AG04449 (cell line): ENCODE results near the gene TRPM8.
"Not testable (repeated sequence)": the region's sequence is repeated elsewhere in the genome, so short reads cannot be mapped to it uniquely, and the experiment has no call there.

Experiments used
- CTCF ChIA-PET: fragments of 350-600 bp; formaldehyde crosslinking; extraction: SDS; loops from one replicate; lab custom pipeline; 2021; ENCODE audit warnings: antibody characterized with exemption; lab: Yijun Ruan, JAX
- POLR2A ChIA-PET: fragments of 400-600, 350-600 bp; formaldehyde crosslinking; extraction: SDS; loops from one replicate; lab custom pipeline; 2020; ENCODE audit warnings: antibody characterized with exemption, inconsistent platforms; lab: Yijun Ruan, JAX
- DNase-seq: peaks from one replicate; pipeline ENCODE4 v3.0.0-alpha.2; 2010; ENCODE audit warnings: low read depth, low spot score
- H3K4me3 ChIP-seq: 2 replicates; pipeline ENCODE4 v1.5.1; 2011; ENCODE audit warnings: low read depth, mild to moderate bottlenecking, control low read depth, low read length
- CTCF ChIP-seq: IDR thresholded peaks from one replicate; pipeline ENCODE4 v1.5.1; 2011; ENCODE audit warnings: mild to moderate bottlenecking, moderate library complexity, low read length, control low read depth, inconsistent platforms; ENCODE audit not compliant: insufficient read depth; ENCODE audit errors: missing control alignments

TRPM8 gene

GRCh38 chr2:233952335-233952734, 35.2 kb downstream of the TRPM8 start:
- POLR2A ChIA-PET = no interaction called here
- CTCF ChIA-PET = interaction anchor here (1.5 kb wide), 1 partner anchor 593 kb away, joined by 4 read pairs; no protein-coding TSS in a partner anchor
- no peak overlapping the region for H3K4me3 ChIP-seq
- no peak for TF ChIP-seq CTCF
- DNase-seq = no peak

- POLR2A ChIA-PET = no interaction called here
- TF ChIP-seq CTCF = no peak
- DNase-seq = no peak
- H3K4me3 ChIP-seq = no peak overlapping the region
- CTCF ChIA-PET = interaction anchor here (1.5 to 1.7 kb wide), 2 partner anchors 11 to 592 kb away, joined by 4 to 10 read pairs; no protein-coding TSS in a partner anchor
Measured at GRCh38 chr2:233953087-233953801, 36.1 kb downstream of the TRPM8 start.

- POLR2A ChIA-PET = no interaction called here
- CTCF ChIA-PET = no interaction called here
- no peak for DNase-seq
- no peak for TF ChIP-seq CTCF
- H3K4me3 ChIP-seq = no peak overlapping the region
Measured at GRCh38 chr2:233960203-233960602, 43.0 kb downstream of the TRPM8 start.

GRCh38 chr2:233961905-233962304, 44.7 kb downstream of the TRPM8 start:
- DNase-seq = no peak
- H3K4me3 ChIP-seq = no peak overlapping the region
- POLR2A ChIA-PET = no interaction called here
- CTCF ChIA-PET = interaction anchor here (1.2 to 2.1 kb wide), 2 partner anchors 15 to 583 kb away, joined by 4 read pairs; no protein-coding TSS in a partner anchor
- TF ChIP-seq CTCF = no peak

- ChIA-PET POLR2A (interaction anchor here (1.1 kb wide), 1 partner anchor 168 kb away, joined by 4 read pairs; no protein-coding TSS in a partner anchor), CTCF (interaction anchor here (1.0 to 2.8 kb wide), 3 partner anchors 9 to 581 kb away, joined by 5 to 10 read pairs (median 6); no protein-coding TSS in a partner anchor)
- no peak for TF ChIP-seq CTCF
- no peak overlapping the region for H3K4me3 ChIP-seq
- no peak for DNase-seq
Measured at GRCh38 chr2:233964581-233964980, 47.4 kb downstream of the TRPM8 start.

- ChIA-PET CTCF (interaction anchor here (1.0 to 2.8 kb wide), 3 partner anchors 12 to 580 kb away, joined by 5 to 10 read pairs (median 10); no protein-coding TSS in a partner anchor), POLR2A (interaction anchor here (1.1 kb wide), 1 partner anchor 168 kb away, joined by 4 read pairs; no protein-coding TSS in a partner anchor)
- no peak for DNase-seq
- TF ChIP-seq CTCF = no peak
- no peak overlapping the region for H3K4me3 ChIP-seq
Measured at GRCh38 chr2:233965032-233965603, 47.9 kb downstream of the TRPM8 start.

GRCh38 chr2:233965646-233966045, 48.5 kb downstream of the TRPM8 start:
- ChIA-PET POLR2A (interaction anchor here (1.1 kb wide), 1 partner anchor 167 kb away, joined by 4 read pairs; no protein-coding TSS in a partner anchor), CTCF (interaction anchor here (2.7 to 2.8 kb wide), 2 partner anchors 12 to 580 kb away, joined by 10 read pairs; no protein-coding TSS in a partner anchor)
- H3K4me3 ChIP-seq, DNase-seq: not testable (repeated sequence)
